Measurements from ENCODE around the gene TFIP11. TPM values are rescaled to one million over a fixed set of nuclear protein-coding genes. Genes with fewer than 3 reads are reported as not detected.

TFIP11 gene
- total RNA-seq, 3 donors from 2014 or later: 27.5 to 34.5 (median 29.0) TPM

DNA sequence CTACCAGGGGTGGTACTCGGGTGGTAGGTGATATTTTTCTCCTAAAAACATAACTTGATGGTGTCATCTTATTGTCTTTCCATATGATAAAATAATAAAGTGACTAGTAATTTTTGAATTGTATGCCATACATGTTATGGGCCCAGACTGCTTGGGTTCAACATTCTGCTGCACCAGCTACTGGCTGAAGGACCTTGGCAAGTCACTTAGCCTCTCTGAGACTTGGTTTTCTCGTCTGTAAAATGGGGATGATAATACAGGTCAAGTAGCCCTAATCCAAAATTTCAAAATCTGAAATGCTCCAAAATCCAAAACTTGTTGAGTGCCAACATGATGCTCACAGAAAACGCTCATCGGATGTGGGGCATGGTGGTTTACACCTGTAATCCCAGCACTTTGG is 35.6 kb upstream of the TFIP11 start:
- H3K27me3 ChIP-seq: no peaks in the 10 kb centered on the region
- H3K4me1 ChIP-seq: no peaks in the 10 kb centered on the region
- intact Hi-C loops (cut with DNase I; ENCODE audit: low total_unique reads): loop anchor here (5.0 kb wide), 1 partner anchor 86 kb away; no protein-coding TSS in a partner anchor
- DNase-seq (ENCODE audit: low spot score in 2 of 2): no peak
- H3K9me3 ChIP-seq: no peaks in the 10 kb centered on the region
- H3K36me3 ChIP-seq: no peaks in the 10 kb centered on the region
- TF ChIP-seq POLR2AphosphoS5 (IDR thresholded peaks at IDR 0.05): no peak
- no peak overlapping the region for H3K27ac ChIP-seq
- no peak overlapping the region for H3K4me3 ChIP-seq

DNA sequence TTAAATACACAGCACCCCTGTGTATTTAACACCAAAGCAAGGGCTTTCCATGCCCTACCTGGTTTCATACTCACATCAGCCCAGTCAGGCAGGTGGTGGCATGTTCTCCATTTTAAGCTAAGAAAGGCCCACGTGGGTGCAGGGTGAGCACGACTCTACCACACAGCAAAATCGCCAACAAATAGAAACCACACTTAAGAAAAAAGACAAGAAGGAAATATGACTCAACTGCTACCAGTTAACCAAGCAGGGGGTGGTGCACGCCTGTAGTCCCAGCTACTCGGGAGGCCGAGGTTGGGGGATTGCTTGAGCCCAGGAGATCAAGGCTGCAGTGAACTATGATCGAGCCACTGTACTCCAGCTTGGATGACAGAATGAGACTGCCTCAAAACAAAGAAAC is 35.2 kb upstream of the TFIP11 start:
- no peaks in the 10 kb centered on the region for H3K4me1 ChIP-seq
- H3K9me3 ChIP-seq: no peaks in the 10 kb centered on the region
- no peak overlapping the region for H3K27ac ChIP-seq
- H3K36me3 ChIP-seq: no peaks in the 10 kb centered on the region
- no peak for TF ChIP-seq POLR2A (IDR thresholded peaks at IDR 0.05)
- TF ChIP-seq, protein P1, sequence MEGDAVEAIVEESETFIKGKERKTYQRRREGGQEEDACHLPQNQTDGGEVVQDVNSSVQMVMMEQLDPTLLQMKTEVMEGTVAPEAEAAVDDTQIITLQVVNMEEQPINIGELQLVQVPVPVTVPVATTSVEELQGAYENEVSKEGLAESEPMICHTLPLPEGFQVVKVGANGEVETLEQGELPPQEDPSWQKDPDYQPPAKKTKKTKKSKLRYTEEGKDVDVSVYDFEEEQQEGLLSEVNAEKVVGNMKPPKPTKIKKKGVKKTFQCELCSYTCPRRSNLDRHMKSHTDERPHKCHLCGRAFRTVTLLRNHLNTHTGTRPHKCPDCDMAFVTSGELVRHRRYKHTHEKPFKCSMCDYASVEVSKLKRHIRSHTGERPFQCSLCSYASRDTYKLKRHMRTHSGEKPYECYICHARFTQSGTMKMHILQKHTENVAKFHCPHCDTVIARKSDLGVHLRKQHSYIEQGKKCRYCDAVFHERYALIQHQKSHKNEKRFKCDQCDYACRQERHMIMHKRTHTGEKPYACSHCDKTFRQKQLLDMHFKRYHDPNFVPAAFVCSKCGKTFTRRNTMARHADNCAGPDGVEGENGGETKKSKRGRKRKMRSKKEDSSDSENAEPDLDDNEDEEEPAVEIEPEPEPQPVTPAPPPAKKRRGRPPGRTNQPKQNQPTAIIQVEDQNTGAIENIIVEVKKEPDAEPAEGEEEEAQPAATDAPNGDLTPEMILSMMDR (IDR thresholded peaks at IDR 0.05): no peak
- TF ChIP-seq POLR2AphosphoS5 (IDR thresholded peaks at IDR 0.05): no peak
- no peak for DNase-seq (ENCODE audit: low spot score in 2 of 2)
- no peaks in the 10 kb centered on the region for H3K27me3 ChIP-seq
- intact Hi-C loops (cut with DNase I; ENCODE audit: low total_unique reads): loop anchor here (5.0 kb wide), 1 partner anchor 85 kb away; no protein-coding TSS in a partner anchor
- H3K4me3 ChIP-seq: no peak overlapping the region

DNA sequence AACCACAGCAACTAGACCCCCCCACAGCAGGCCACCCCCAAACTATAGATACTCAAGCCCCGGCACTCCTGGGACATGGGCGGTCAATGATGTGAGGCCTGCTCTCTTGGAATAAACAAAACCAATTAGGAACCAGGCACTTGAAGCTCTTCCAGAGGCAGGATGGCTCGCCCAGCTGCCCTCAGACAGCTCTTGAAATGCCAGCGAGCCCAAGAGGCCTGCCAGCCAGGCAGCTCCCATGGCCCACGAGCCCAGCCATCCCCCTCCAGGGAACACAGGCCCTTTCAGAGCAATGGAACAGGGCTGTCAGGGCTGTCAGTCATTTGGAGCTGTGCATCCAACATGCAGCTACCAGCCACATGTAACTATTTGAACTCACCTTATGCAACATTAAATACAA is 34.0 kb upstream of the TFIP11 start:
- Histone ChIP-seq H3K27ac (no peak overlapping the region), H3K4me3 (no peak overlapping the region), H3K4me1 (no peaks in the 10 kb centered on the region), H3K27me3 (no peaks in the 10 kb centered on the region), H3K9me3 (no peaks in the 10 kb centered on the region), H3K36me3 (no peaks in the 10 kb centered on the region)
- TF ChIP-seq POLR2A (IDR thresholded peaks at IDR 0.05): no peak
- TF ChIP-seq, protein P1 (IDR thresholded peaks at IDR 0.05): no peak
- TF ChIP-seq POLR2AphosphoS5 (IDR thresholded peaks at IDR 0.05): no peak
- no peak for DNase-seq (ENCODE audit: low spot score in 2 of 2)
- intact Hi-C loops (cut with DNase I; ENCODE audit: low total_unique reads): loop anchor here (5.0 kb wide), 1 partner anchor 84 kb away; no protein-coding TSS in a partner anchor

DNA sequence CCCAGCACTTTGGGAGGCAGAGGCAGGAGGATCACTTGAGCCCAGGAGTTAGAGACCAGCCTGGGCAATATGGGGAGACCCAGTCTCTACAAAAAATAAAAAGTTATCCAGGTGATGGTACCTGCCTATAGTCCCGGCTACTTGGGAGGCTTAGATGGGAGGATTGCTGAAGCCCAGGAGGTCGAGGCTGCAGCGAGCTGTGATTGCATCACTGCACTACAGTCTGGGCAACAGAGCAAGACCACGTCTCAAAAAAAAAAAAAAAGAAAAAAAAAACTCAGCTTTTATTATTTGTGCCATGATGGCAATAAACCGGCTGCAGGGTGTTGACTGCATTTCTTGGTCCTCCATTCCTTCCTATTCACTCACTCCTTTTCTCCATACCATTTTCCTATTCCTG is 33.6 kb upstream of the TFIP11 start:
- intact Hi-C loops (cut with DNase I; ENCODE audit: low total_unique reads): loop anchor here (5.0 kb wide), 1 partner anchor 84 kb away; no protein-coding TSS in a partner anchor
- no peak for TF ChIP-seq POLR2AphosphoS5 (IDR thresholded peaks at IDR 0.05)
- TF ChIP-seq, protein P1 (IDR thresholded peaks at IDR 0.05): no peak
- TF ChIP-seq POLR2A (IDR thresholded peaks at IDR 0.05): no peak
- no peaks in the 10 kb centered on the region for H3K9me3 ChIP-seq
- no peaks in the 10 kb centered on the region for H3K36me3 ChIP-seq
- no peaks in the 10 kb centered on the region for H3K27me3 ChIP-seq
- no peak overlapping the region for H3K4me3 ChIP-seq
- no peak overlapping the region for H3K27ac ChIP-seq
- DNase-seq (ENCODE audit: low spot score in 2 of 2): no peak
- H3K4me1 ChIP-seq: no peaks in the 10 kb centered on the region

DNA sequence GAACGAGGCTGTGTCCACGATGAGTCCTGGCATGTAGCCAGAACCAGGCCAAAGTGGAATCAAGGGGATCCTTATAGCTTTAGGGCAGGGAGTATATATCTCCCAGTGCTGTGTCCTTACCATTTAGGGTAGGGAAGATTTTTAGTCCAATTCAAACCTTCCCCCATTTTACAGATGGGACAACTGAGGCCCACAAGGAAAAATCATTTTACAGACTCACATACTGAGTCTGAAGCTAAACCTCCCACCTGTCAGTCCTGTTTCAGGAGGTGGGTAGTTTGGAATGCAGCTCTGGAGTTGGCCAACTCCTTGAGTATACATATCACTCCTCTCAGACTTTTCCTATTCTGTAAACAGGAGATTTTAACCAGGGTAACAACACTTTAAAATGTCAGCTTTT is 33.1 kb upstream of the TFIP11 start:
- H3K4me1 ChIP-seq: no peaks in the 10 kb centered on the region
- no peaks in the 10 kb centered on the region for H3K9me3 ChIP-seq
- H3K36me3 ChIP-seq: no peaks in the 10 kb centered on the region
- H3K4me3 ChIP-seq: no peak overlapping the region
- intact Hi-C loops (cut with DNase I; ENCODE audit: low total_unique reads): loop anchor here (5.0 kb wide), 1 partner anchor 83 kb away; no protein-coding TSS in a partner anchor
- H3K27ac ChIP-seq: no peak overlapping the region
- H3K27me3 ChIP-seq: no peaks in the 10 kb centered on the region
- DNase-seq (ENCODE audit: low spot score in 2 of 2): no peak
- TF ChIP-seq, protein P1 (IDR thresholded peaks at IDR 0.05): no peak
- TF ChIP-seq POLR2AphosphoS5 (IDR thresholded peaks at IDR 0.05): no peak
- TF ChIP-seq POLR2A (IDR thresholded peaks at IDR 0.05): no peak

DNA sequence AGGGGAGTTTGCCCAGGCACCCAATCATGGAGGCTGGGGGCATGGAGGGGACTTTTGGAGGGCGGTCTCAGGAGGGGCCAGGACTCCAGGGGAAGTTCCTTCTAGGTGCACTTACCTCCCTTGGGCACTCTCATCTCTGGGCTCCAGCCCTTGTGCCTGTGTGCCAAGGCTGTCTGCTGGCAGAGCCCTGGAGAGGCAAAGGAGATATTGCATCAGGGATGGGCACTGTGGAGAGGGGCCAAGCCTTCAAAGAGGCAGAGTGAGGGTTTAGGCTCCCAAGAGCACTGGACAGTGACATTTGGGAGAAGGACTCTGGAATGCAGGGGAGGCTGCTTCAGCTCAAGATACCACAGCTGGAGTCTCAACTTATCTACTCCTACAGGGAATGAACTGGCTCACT is 32.2 kb upstream of the TFIP11 start:
- Histone ChIP-seq H3K36me3 (no peaks in the 10 kb centered on the region), H3K4me1 (no peaks in the 10 kb centered on the region), H3K4me3 (no peak overlapping the region), H3K27me3 (no peaks in the 10 kb centered on the region), H3K9me3 (no peaks in the 10 kb centered on the region), H3K27ac (no peak overlapping the region)
- intact Hi-C loops (cut with DNase I; ENCODE audit: low total_unique reads): no loop called here
- no peak for DNase-seq (ENCODE audit: low spot score in 2 of 2)
- TF ChIP-seq, protein P1 (IDR thresholded peaks at IDR 0.05): no peak
- TF ChIP-seq POLR2A (IDR thresholded peaks at IDR 0.05) (no peak), POLR2AphosphoS5 (IDR thresholded peaks at IDR 0.05) (no peak)
